H1 (cell line): ENCODE data around the gene KRTAP12-2. TPM values are rescaled to one million over a fixed set of nuclear protein-coding genes. Genes with fewer than 3 reads are reported as not detected.

Experiments
- CTCF ChIA-PET: fragments of 300-600 bp; sonication (Branson Sonifier 250); formaldehyde crosslinking; loops from one replicate; lab custom pipeline; 2021; ENCODE audit not compliant: partially characterized antibody; lab: Charles Lee
- POLR2A ChIA-PET: fragments of 300-600 bp; sonication (Branson Sonifier 250); formaldehyde crosslinking; loops from one replicate; lab custom pipeline; 2021; ENCODE audit warnings: inconsistent platforms; ENCODE audit not compliant: partially characterized antibody; lab: Charles Lee
- DNase-seq, 2 experiments: peaks; one replicate each; pipeline versions ENCODE4 v3.0.0 to v3.0.0-alpha.2; 2010 to 2022; ENCODE audit warnings: low spot score in 2 of 2, low read depth in 1 of 2, mixed read lengths in 1 of 2
- FAIRE-seq: peaks from 2 replicates; lab custom pipeline; 2011; peaks lifted over from hg19 to GRCh38; lab: Jason Lieb, UNC
- H2AFZ ChIP-seq: 2 replicates; pipeline ENCODE4 v1.8.1; 2012; ENCODE audit warnings: low read length, inconsistent platforms
- H2AK5ac ChIP-seq: 2 replicates; pipeline ENCODE4 v1.6.1; 2013; ENCODE audit warnings: low read depth, low read length
- H2BK120ac ChIP-seq: replicated peaks from 2 replicates; pipeline ENCODE3; 2013; ENCODE audit warnings: low read depth, low read length, inconsistent platforms
- H2BK12ac ChIP-seq: 2 replicates; pipeline ENCODE4 v1.6.1; 2013; ENCODE audit warnings: low read depth, low read length
- H2BK15ac ChIP-seq: 2 replicates; pipeline ENCODE4 v1.6.1; 2013; ENCODE audit warnings: low read length
- H2BK20ac ChIP-seq: 2 replicates; pipeline ENCODE4 v1.6.1; 2013; ENCODE audit warnings: low read length
- H2BK5ac ChIP-seq: 2 replicates; pipeline ENCODE4 v1.6.1; 2013; ENCODE audit warnings: low read depth, low read length
- H3K14ac ChIP-seq: 2 replicates; pipeline ENCODE4 v1.6.1; 2013; ENCODE audit warnings: inconsistent platforms; ENCODE audit not compliant: insufficient read length
- H3K18ac ChIP-seq: 2 replicates; pipeline ENCODE4 v1.6.1; 2013; ENCODE audit warnings: low read length; ENCODE audit errors: extremely low read depth
- H3K23ac ChIP-seq: 2 replicates; pipeline ENCODE4 v1.6.1; 2013; ENCODE audit warnings: inconsistent platforms; ENCODE audit not compliant: insufficient read length
- H3K23me2 ChIP-seq: 2 replicates; pipeline ENCODE4 v1.6.1; 2013; ENCODE audit warnings: low read depth, low read length
- H3K27ac ChIP-seq: 2 replicates; pipeline ENCODE4 v1.6.1; 2011; ENCODE audit warnings: low read depth, low read length, inconsistent platforms
- H3K27me3 ChIP-seq, 4 experiments: replicated peaks in 1 of 4; 1 replicate in 1 of 4; 2 replicates in 3 of 4; pipeline versions ENCODE4 v1.6.1 to v1.8.1; 2011 to 2013; ENCODE audit warnings: low read length in 3 of 4, mild to moderate bottlenecking in 3 of 4, inconsistent platforms in 2 of 4, mixed read lengths in 2 of 4, moderate library complexity in 1 of 4; ENCODE audit not compliant: control insufficient read depth in 3 of 4, insufficient read depth in 3 of 4; ENCODE audit errors: extremely low read depth in 1 of 4
- H3K36me3 ChIP-seq, 4 experiments: 2 replicates each; pipeline versions ENCODE4 v1.6.1 to v1.8.1; 2011 to 2013; ENCODE audit warnings: mild to moderate bottlenecking in 4 of 4, low read length in 3 of 4, moderate library complexity in 2 of 4, control low read depth in 1 of 4, inconsistent platforms in 1 of 4; ENCODE audit not compliant: insufficient read depth in 4 of 4, control insufficient read depth in 2 of 4
- H3K4ac ChIP-seq: replicated peaks from 2 replicates; pipeline ENCODE3; 2013; ENCODE audit warnings: low read length, low read depth, mixed read lengths, inconsistent platforms; ENCODE audit not compliant: insufficient read length
- H3K4me1 ChIP-seq, 4 experiments: replicated peaks in 1 of 4; 1 replicate in 1 of 4; 2 replicates in 3 of 4; pipeline versions ENCODE4 v1.6.1 to v1.8.1; 2011 to 2013; ENCODE audit warnings: low read length in 3 of 4, inconsistent platforms in 2 of 4, mixed read lengths in 1 of 4; ENCODE audit not compliant: insufficient read depth in 4 of 4, control insufficient read depth in 3 of 4
- H3K4me2 ChIP-seq, 2 experiments: 2 replicates each; pipeline versions ENCODE4 v1.6.1 to v1.8.1; 2011 to 2013; ENCODE audit warnings: low read depth in 2 of 2, low read length in 2 of 2, control low read depth in 1 of 2, inconsistent platforms in 1 of 2, mild to moderate bottlenecking in 1 of 2; ENCODE audit not compliant: insufficient read depth in 1 of 2
- H3K4me3 ChIP-seq, 4 experiments: fragments of 200-600, 300-600 bp in 1 of 4; sonication (generic), shearing (Covaris generic), sonication (Bioruptor Twin) in 1 of 4; 2 replicates each; pipeline versions ENCODE4 v1.5.1 to v1.8.1; 2011 to 2016; ENCODE audit warnings: low read length in 4 of 4, low read depth in 3 of 4, control low read depth in 2 of 4, inconsistent platforms in 2 of 4, mild to moderate bottlenecking in 2 of 4, mixed read lengths in 1 of 4, moderate library complexity in 1 of 4; ENCODE audit not compliant: insufficient read depth in 2 of 4; ENCODE audit errors: extremely low read depth in 1 of 4
- H3K56ac ChIP-seq: replicated peaks from 2 replicates; pipeline ENCODE3; 2013; ENCODE audit warnings: low read depth, mild to moderate bottlenecking, mixed read lengths, low read length, inconsistent platforms; ENCODE audit not compliant: insufficient read length
- H3K79me1 ChIP-seq: 2 replicates; pipeline ENCODE4 v1.6.1; 2013; ENCODE audit warnings: low read depth, low read length, control low read depth
- H3K79me2 ChIP-seq, 2 experiments: 2 replicates each; pipeline versions ENCODE4 v1.6.1 to v1.8.1; 2012 to 2013; ENCODE audit warnings: low read length in 2 of 2, mild to moderate bottlenecking in 2 of 2, inconsistent platforms in 1 of 2; ENCODE audit not compliant: insufficient read depth in 2 of 2, control insufficient read depth in 1 of 2
- H3K9ac ChIP-seq, 4 experiments: replicated peaks in 1 of 4; 1 replicate in 1 of 4; 2 replicates in 3 of 4; pipeline versions ENCODE4 v1.6.1 to v1.8.1; 2011 to 2013; ENCODE audit warnings: low read depth in 3 of 4, low read length in 3 of 4, control low read depth in 2 of 4, mild to moderate bottlenecking in 2 of 4, moderate library complexity in 2 of 4, inconsistent platforms in 1 of 4; ENCODE audit errors: extremely low read depth in 1 of 4
- H3K9me3 ChIP-seq, 2 experiments: 2 replicates each; pipeline versions ENCODE4 v1.6.1 to v1.8.1; 2012 to 2013; ENCODE audit warnings: mild to moderate bottlenecking in 2 of 2, moderate library complexity in 2 of 2, control low read depth in 1 of 2, inconsistent platforms in 1 of 2, low read depth in 1 of 2, low read length in 1 of 2, mixed read lengths in 1 of 2; ENCODE audit not compliant: insufficient read depth in 2 of 2
- H4K20me1 ChIP-seq, 2 experiments: replicated peaks in 1 of 2; 2 replicates each; pipeline versions ENCODE3 to v1.8.1; 2011 to 2013; ENCODE audit warnings: inconsistent platforms in 2 of 2, low read length in 2 of 2, mild to moderate bottlenecking in 1 of 2; ENCODE audit not compliant: insufficient read depth in 2 of 2, control insufficient read depth in 1 of 2
- H4K5ac ChIP-seq: 2 replicates; pipeline ENCODE4 v1.6.1; 2013; ENCODE audit warnings: low read length, low read depth, mixed read lengths, inconsistent platforms; ENCODE audit not compliant: insufficient read length
- H4K8ac ChIP-seq: 2 replicates; pipeline ENCODE4 v1.8.0; 2013; ENCODE audit warnings: mild to moderate bottlenecking, moderate library complexity, low read length, inconsistent platforms; ENCODE audit not compliant: insufficient read depth; ENCODE audit errors: extremely low read depth
- H4K91ac ChIP-seq: replicated peaks from 2 replicates; pipeline ENCODE3; 2013; ENCODE audit warnings: low read length, mixed read lengths, inconsistent platforms; ENCODE audit not compliant: insufficient read length
- ASH2L ChIP-seq: fragments of 200-600, 300-600 bp; sonication (generic); IDR thresholded peaks from one replicate; pipeline ENCODE4 v1.7.1; 2017; ENCODE audit warnings: low read length
- WGBS, 2 experiments: shearing (Covaris generic) in 1 of 2; methylation state at CpG; one replicate each; pipeline versions ENCODE4 v1.1.6 to v1.1.7; 2013 to 2015; ENCODE audit warnings: low lambda C conversion rate in 2 of 2, mixed read lengths in 2 of 2, inconsistent platforms in 1 of 2, low coverage in 1 of 2, missing lambda C conversion rate in 1 of 2; ENCODE audit not compliant: insufficient replicate concordance in 2 of 2, insufficient coverage in 1 of 2, insufficient read length in 1 of 2; ENCODE audit errors: extremely low coverage in 1 of 2, missing lambda C conversion rate in 1 of 2; 5-methylcytosine and 5-hydroxymethylcytosine counted together
- polyA plus RNA-seq, 7 experiments: library from polyadenylated mRNA; depleted of rRNA in 3 of 7; stranded (reverse) in 5 of 7; unstranded in 2 of 7; fragments of >200 nt in 5 of 7; fragments of 200-250 nt in 2 of 7; gene quantifications; 1 replicate in 5 of 7; 2 replicates in 1 of 7; 4 replicates in 1 of 7; pipeline versions ENCODE4 v1.2.1 to v1.2.3, GENCODE V29; 2011 to 2013; ENCODE audit warnings: missing spikeins in 2 of 7, mixed read lengths in 2 of 7
- total RNA-seq: library from RNA; stranded (reverse); fragmentation: NEBNext Ultra II Directional; extraction: Animal tissue kit (Norgen Biotek cat#: 25700); gene quantifications from 2 replicates; pipeline ENCODE4 v1.2.1, GENCODE V29; 2021

Gene KRTAP12-2
- total and polyA plus RNA-seq, 2 of the 8 experiments (the other 6 are each of a cell fraction or from before 2014, with no cell fraction given): 0.50 TPM; not detected in 1

GRCh38 chr21:44667612-44668011 lies 885 bp upstream of the KRTAP12-2 start:
- H3K27me3 ChIP-seq: no peaks in the 10 kb centered on the region
- H2BK120ac ChIP-seq: no peak overlapping the region
- H4K8ac ChIP-seq: no peak overlapping the region
- no peaks in the 10 kb centered on the region; a peak in 1 of 4 replicates for H3K79me2 ChIP-seq
- no peak overlapping the region for H3K27ac ChIP-seq
- no peak overlapping the region for H2BK12ac ChIP-seq
- ChIA-PET CTCF (interaction anchor here (0.7 kb wide), 2 partner anchors 49 to 220 kb away, joined by 3 read pairs; no protein-coding TSS in a partner anchor), POLR2A (no interaction called here)
- no peak overlapping the region for H2AK5ac ChIP-seq
- H3K9me3 ChIP-seq: peaks cover 19 to 24% of the 10 kb centered on the region in 2 experiments
- FAIRE-seq (no peak), DNase-seq (no peak)
- no peak overlapping the region for H3K56ac ChIP-seq
- H3K23ac ChIP-seq: no peak overlapping the region
- H2BK15ac ChIP-seq: no peak overlapping the region
- TF ChIP-seq ASH2L: no peak
- 86% methylated on average over 1 of the region's 1 CpG; no CpG with 5 or more reads in 1 of the 2 experiments for WGBS, 2 experiments
- H3K14ac ChIP-seq: no peak overlapping the region
- H4K20me1 ChIP-seq: no peaks in the 10 kb centered on the region
- no peaks in the 10 kb centered on the region for H3K4me1 ChIP-seq
- no peak overlapping the region for H3K18ac ChIP-seq
- H3K4me2 ChIP-seq: no peak overlapping the region
- H3K4me3 ChIP-seq: no peak overlapping the region
- no peak overlapping the region for H2BK20ac ChIP-seq
- no peak overlapping the region for H3K4ac ChIP-seq
- no peak overlapping the region for H4K91ac ChIP-seq
- no peaks in the 10 kb centered on the region for H3K36me3 ChIP-seq
- H2BK5ac ChIP-seq: no peak overlapping the region
- no peak overlapping the region for H4K5ac ChIP-seq
- no peaks in the 10 kb centered on the region for H3K23me2 ChIP-seq
- no peak overlapping the region for H2AFZ ChIP-seq
- H3K9ac ChIP-seq: no peak overlapping the region
- no peaks in the 10 kb centered on the region for H3K79me1 ChIP-seq
